ENCODE results near the gene ZGPAT. TPM values are rescaled to one million over a fixed set of nuclear protein-coding genes. Genes with fewer than 3 reads are reported as not detected.
A peak's percentile ranks its signal among the peaks of the same experiment; 100 is the strongest.
"Not testable (repeated sequence)": the region's sequence is repeated elsewhere in the genome, so short reads cannot be mapped to it uniquely, and the experiment has no call there.

ZGPAT gene
- total RNA-seq, 1 donor from 2014 or later, result 19.2 TPM

DNA sequence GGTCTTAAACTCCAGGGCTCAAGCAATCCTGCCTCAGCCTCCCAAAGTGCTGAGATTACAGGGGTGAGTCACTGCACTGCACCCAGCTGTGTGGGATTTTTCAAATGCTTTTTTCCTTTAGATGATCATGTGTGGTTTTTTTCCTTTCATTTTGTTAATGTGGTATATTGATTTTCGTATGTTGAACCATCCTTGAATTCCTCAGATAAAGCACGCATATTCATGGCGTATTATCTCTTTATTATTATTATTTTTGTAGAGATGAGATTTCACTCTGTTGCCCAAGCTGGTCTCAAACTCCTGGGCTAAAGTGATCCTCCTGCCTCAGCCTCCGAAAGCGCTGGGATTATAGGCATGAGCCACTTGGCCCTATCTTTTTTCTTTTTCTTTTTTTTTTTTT is 7.0 kb downstream of the ZGPAT start:
- H3K36me3 Mint-ChIP-seq (ENCODE audit: low read depth), result peaks cover 53% of the 10 kb centered on the region
- H3K4me1 Mint-ChIP-seq (ENCODE audit: low read depth), result peaks cover 10% of the 10 kb centered on the region
- no peak overlapping the region for H3K27ac Mint-ChIP-seq (ENCODE audit: unreplicated experiment)
- no peak for DNase-seq (ENCODE audit: low spot score)
- H3K4me3 Mint-ChIP-seq (ENCODE audit: unreplicated experiment), result no peak overlapping the region
- peaks cover 17% of the 10 kb centered on the region for H3K9me3 Mint-ChIP-seq (ENCODE audit: low read depth)
- TF ChIP-seq, protein P1, sequence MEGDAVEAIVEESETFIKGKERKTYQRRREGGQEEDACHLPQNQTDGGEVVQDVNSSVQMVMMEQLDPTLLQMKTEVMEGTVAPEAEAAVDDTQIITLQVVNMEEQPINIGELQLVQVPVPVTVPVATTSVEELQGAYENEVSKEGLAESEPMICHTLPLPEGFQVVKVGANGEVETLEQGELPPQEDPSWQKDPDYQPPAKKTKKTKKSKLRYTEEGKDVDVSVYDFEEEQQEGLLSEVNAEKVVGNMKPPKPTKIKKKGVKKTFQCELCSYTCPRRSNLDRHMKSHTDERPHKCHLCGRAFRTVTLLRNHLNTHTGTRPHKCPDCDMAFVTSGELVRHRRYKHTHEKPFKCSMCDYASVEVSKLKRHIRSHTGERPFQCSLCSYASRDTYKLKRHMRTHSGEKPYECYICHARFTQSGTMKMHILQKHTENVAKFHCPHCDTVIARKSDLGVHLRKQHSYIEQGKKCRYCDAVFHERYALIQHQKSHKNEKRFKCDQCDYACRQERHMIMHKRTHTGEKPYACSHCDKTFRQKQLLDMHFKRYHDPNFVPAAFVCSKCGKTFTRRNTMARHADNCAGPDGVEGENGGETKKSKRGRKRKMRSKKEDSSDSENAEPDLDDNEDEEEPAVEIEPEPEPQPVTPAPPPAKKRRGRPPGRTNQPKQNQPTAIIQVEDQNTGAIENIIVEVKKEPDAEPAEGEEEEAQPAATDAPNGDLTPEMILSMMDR (IDR thresholded peaks at IDR 0.05), result no peak
- no peaks in the 10 kb centered on the region for H3K27me3 Mint-ChIP-seq (ENCODE audit: low read depth)

DNA sequence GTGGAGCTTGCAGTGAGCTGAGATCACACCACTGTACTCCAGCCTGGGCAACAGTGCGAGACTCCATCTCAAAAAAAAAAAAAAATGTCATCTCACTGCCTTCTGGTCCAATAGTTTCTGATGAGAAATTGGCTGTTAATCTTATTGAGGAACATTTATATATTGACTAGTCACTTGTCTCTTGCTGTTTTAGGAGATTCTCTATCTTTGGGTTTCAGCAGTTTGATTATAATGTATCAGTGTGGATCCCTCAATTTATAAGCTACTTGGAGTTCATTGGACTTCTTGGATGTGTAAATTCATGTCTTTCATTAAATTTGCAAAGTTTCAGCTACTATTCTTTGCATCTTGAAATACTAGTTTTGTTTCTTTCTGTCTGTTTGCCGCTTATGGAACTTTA is 11.2 kb downstream of the ZGPAT start:
- peaks cover 36% of the 10 kb centered on the region for H3K36me3 Mint-ChIP-seq (ENCODE audit: low read depth)
- H3K27me3 Mint-ChIP-seq (ENCODE audit: low read depth), result no peaks in the 10 kb centered on the region
- peaks cover 12% of the 10 kb centered on the region for H3K9me3 Mint-ChIP-seq (ENCODE audit: low read depth)
- TF ChIP-seq, protein P1 (IDR thresholded peaks at IDR 0.05), result no peak
- no peaks in the 10 kb centered on the region for H3K4me1 Mint-ChIP-seq (ENCODE audit: low read depth)
- DNase-seq (ENCODE audit: low spot score), result no peak
- H3K4me3 Mint-ChIP-seq (ENCODE audit: unreplicated experiment), result no peak overlapping the region
- no peak overlapping the region for H3K27ac Mint-ChIP-seq (ENCODE audit: unreplicated experiment)

- H3K27ac Mint-ChIP-seq (ENCODE audit: unreplicated experiment); H3K4me1 Mint-ChIP-seq (ENCODE audit: low read depth); DNase-seq (ENCODE audit: low spot score); H3K4me3 Mint-ChIP-seq (ENCODE audit: unreplicated experiment); H3K27me3 Mint-ChIP-seq (ENCODE audit: low read depth): not testable (repeated sequence)
- Mint-ChIP-seq H3K36me3 (ENCODE audit: low read depth) (peaks cover 27% of the 10 kb centered on the region), H3K9me3 (ENCODE audit: low read depth) (peaks cover 11% of the 10 kb centered on the region)
Measured at GRCh38 chr20:63722967-63723622, 15.3 kb downstream of the ZGPAT start.

GRCh38 chr20:63730189-63730733 is 22.4 kb downstream of the ZGPAT start:
- not testable (repeated sequence) for H3K9me3 Mint-ChIP-seq (ENCODE audit: low read depth); H3K27me3 Mint-ChIP-seq (ENCODE audit: low read depth); H3K4me1 Mint-ChIP-seq (ENCODE audit: low read depth); H3K4me3 Mint-ChIP-seq (ENCODE audit: unreplicated experiment); H3K27ac Mint-ChIP-seq (ENCODE audit: unreplicated experiment)
- peak; percentile 72 for DNase-seq (ENCODE audit: low spot score)
- H3K36me3 Mint-ChIP-seq (ENCODE audit: low read depth), result peaks cover 14% of the 10 kb centered on the region

- Mint-ChIP-seq H3K4me3 (ENCODE audit: unreplicated experiment) (no peak overlapping the region), H3K27ac (ENCODE audit: unreplicated experiment) (no peak overlapping the region), H3K4me1 (ENCODE audit: low read depth) (peaks cover 3% of the 10 kb centered on the region), H3K36me3 (ENCODE audit: low read depth) (peaks cover 9% of the 10 kb centered on the region), H3K9me3 (ENCODE audit: low read depth) (no peaks in the 10 kb centered on the region), H3K27me3 (ENCODE audit: low read depth) (no peaks in the 10 kb centered on the region)
- TF ChIP-seq, protein P1 (IDR thresholded peaks at IDR 0.05), result no peak
- DNase-seq (ENCODE audit: low spot score), result no peak
Measured at GRCh38 chr20:63731410-63731809, 23.6 kb downstream of the ZGPAT start.

GRCh38 chr20:63732118-63733095 is 24.6 kb downstream of the ZGPAT start:
- Mint-ChIP-seq H3K4me1 (ENCODE audit: low read depth) (peaks cover 3% of the 10 kb centered on the region), H3K27ac (ENCODE audit: unreplicated experiment) (no peak overlapping the region), H3K36me3 (ENCODE audit: low read depth) (peaks cover 7% of the 10 kb centered on the region), H3K4me3 (ENCODE audit: unreplicated experiment) (no peak overlapping the region), H3K27me3 (ENCODE audit: low read depth) (no peaks in the 10 kb centered on the region), H3K9me3 (ENCODE audit: low read depth) (no peaks in the 10 kb centered on the region)
- peak; percentile 63 for DNase-seq (ENCODE audit: low spot score)
- TF ChIP-seq, protein P1 (IDR thresholded peaks at IDR 0.05), result no peak

Data from chondrocyte (in vitro differentiated cells).